Effector memory CD4-positive, alpha-beta T cell (primary cell): Measurements from ENCODE around the gene DDN.

Experiments used
- DNase-seq, 3 donors: peaks; one replicate each; pipeline ENCODE4 v3.0.0-alpha.2; 2020
- H3K27ac ChIP-seq: 2 replicates; pipeline ENCODE4 v1.7.0; 2013; ENCODE audit warnings: mild to moderate bottlenecking, low read length, moderate library complexity; ENCODE audit not compliant: insufficient read depth, poor library complexity, severe bottlenecking
- H3K27me3 ChIP-seq: replicated peaks from 2 replicates; pipeline ENCODE4 v1.7.0; 2013; ENCODE audit warnings: mild to moderate bottlenecking, low read length; ENCODE audit not compliant: insufficient read depth, control insufficient read depth, poor library complexity, severe bottlenecking
- H3K36me3 ChIP-seq: 2 replicates; pipeline ENCODE4 v1.7.0; 2013; ENCODE audit warnings: mild to moderate bottlenecking, low read length, moderate library complexity; ENCODE audit not compliant: control insufficient read depth, insufficient read depth
- H3K4me1 ChIP-seq: 2 replicates; pipeline ENCODE4 v1.7.0; 2013; ENCODE audit warnings: low read length, mild to moderate bottlenecking; ENCODE audit not compliant: control insufficient read depth, insufficient read depth, poor library complexity, severe bottlenecking
- H3K4me3 ChIP-seq: 2 replicates; pipeline ENCODE4 v1.7.0; 2013; ENCODE audit warnings: low read length, low read depth, mild to moderate bottlenecking; ENCODE audit not compliant: insufficient read depth, poor library complexity, severe bottlenecking
- H3K9me3 ChIP-seq: 2 replicates; pipeline ENCODE4 v1.7.0; 2013; ENCODE audit warnings: mild to moderate bottlenecking, low read length, moderate library complexity; ENCODE audit not compliant: control insufficient read depth

The DDN gene

DNA sequence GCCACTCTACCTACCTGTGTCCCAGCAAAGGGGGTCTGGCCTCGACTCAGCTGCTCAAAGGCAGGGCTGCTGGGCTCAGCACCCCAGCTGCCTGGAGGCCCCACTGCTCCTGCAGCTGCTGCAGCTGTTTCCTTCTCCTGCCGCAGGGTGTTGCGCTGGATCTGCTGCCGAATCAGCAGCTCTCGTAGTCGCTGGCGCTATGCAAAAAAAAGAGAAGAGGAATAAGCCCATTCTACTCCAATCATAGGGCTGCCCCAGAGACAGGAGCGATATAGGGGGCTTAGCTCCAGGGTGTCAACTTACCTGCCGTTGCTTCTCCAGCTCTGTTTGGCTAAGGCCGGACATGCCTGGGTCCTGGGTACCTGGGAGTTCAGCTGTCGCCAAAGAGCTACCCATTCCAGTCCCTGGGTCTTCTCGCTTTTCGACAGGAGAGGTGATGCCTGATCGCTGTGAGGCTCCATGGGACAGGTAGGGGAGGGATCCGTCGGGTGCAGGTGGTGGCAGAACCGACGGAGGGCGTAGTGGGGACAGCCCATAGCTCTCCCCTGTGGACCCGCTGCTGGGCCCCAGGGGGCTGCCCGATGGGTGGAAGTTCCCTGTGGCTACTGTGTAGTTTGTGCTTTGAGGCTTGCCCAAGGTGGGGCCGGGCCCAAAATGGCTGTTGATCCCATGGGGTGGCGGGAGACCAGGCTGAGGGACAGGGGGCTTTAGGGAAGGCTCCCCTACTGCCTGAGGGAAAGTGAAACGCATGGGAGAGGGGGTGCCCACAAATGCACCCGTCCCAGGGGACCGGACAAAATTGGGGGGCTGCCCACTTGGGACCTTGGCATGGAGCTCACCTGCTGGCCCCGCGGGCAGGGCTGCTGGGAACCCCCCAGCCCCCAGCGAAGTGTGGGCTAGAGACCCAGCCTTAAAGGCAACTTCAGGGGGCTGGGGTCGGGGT, 40.5 kb upstream of the DDN start:
- Histone ChIP-seq H3K4me3 (no peak overlapping the region), H3K9me3 (no peaks in the 10 kb centered on the region), H3K4me1 (peaks cover 4% of the 10 kb centered on the region), H3K27me3 (no peaks in the 10 kb centered on the region), H3K36me3 (peaks cover 87% of the 10 kb centered on the region), H3K27ac (no peak overlapping the region)
- DNase-seq, result no peak

DNA sequence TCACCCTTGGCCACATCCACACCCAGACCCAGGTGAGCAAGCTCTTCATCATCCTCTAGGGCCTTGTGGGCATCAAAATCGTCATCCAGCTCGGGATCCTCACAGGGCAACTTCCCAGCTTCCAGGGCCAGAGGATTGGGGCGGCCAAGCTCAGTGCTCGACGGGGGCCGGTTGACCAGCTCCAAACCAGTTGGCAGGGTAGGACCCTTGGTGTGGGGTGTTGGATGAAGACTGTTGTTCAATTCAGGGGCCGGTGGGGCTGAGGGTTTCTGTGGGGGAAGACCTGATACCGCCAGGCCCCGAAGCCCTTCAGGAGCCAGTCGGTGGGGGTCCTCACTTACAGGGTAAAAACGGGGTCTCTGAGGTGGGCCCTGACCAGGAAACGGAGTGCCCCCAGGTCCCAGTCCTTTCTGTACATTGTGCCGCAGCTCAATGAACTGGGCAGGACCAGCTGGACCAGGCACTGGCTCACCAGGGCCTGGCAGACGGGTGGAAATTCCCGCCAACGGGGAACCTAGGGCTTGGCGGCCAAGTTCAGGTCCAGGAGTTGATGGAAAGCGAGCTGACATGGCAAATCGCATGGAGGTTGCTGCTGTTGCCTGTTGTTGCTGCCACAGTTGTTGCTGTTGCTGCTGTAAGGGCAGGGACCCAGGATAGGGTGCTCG, 39.2 kb upstream of the DDN start:
- no peak overlapping the region for H3K4me3 ChIP-seq
- H3K27me3 ChIP-seq, result no peaks in the 10 kb centered on the region
- peaks cover 86% of the 10 kb centered on the region for H3K36me3 ChIP-seq
- H3K27ac ChIP-seq, result no peak overlapping the region
- H3K4me1 ChIP-seq, result no peaks in the 10 kb centered on the region
- no peaks in the 10 kb centered on the region for H3K9me3 ChIP-seq
- DNase-seq, result no peak

DNA sequence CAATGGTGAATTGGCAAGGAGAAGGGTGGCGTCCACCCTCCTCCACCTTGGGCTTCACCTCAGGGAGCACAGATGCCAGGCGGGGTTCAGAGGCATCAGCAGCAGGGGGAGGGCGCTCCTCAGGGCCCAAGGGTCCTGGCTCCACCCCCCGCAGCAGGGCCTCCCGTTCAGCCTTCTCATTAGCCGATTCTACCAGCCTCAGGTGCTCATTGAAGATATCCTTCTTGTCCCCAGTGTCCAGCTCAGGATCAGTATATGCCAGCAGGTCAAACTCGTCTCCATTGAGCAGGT, 38.7 kb upstream of the DDN start:
- Histone ChIP-seq H3K4me3 (no peak overlapping the region), H3K9me3 (no peaks in the 10 kb centered on the region), H3K36me3 (peaks cover 86% of the 10 kb centered on the region), H3K27me3 (no peaks in the 10 kb centered on the region), H3K27ac (no peak overlapping the region), H3K4me1 (no peaks in the 10 kb centered on the region)
- no peak for DNase-seq

DNA sequence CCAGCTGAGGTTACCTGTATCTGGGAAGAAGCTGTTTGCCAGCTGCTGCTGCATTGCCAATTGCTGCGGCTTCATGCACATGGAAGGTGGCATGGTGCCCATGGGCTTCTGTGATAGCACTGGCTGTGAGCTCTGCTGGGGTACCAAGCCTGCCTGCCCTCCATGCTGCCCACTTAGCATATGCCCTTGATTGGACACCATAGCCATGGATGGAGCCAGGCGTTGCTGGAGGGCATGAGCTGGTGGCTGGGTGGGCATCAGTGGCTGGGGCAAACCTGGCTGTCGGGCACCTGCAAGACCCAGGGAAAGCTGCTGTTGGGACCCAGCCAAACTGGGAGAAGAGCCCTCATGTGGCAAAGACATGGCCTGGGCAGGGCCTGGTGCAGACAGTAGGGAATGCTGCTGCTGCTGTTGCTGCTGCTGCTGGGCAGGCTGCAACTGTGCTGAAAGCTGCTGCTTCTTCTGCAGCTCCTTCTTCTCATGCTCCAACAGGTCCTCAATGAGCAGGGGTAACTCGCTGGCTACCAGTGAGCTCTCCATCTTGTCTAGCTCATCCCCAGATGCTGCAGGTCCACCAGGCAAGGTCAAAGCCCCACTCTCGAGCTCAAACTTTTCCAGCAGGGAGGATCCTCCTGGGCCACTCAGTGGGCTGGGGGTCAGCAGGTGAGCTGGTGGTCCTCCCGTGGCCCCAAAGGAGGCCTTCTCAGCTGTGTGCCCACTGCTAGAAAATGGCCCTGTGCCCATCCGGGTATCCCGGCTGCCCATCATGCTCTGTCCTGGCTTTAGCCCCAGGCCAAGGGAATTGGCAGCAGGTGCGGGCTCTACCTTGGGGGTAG, 38.2 kb upstream of the DDN start:
- Histone ChIP-seq H3K4me1 (no peaks in the 10 kb centered on the region), H3K36me3 (peaks cover 86% of the 10 kb centered on the region), H3K27ac (no peak overlapping the region), H3K9me3 (no peaks in the 10 kb centered on the region), H3K4me3 (no peak overlapping the region), H3K27me3 (no peaks in the 10 kb centered on the region)
- no peak for DNase-seq

DNA sequence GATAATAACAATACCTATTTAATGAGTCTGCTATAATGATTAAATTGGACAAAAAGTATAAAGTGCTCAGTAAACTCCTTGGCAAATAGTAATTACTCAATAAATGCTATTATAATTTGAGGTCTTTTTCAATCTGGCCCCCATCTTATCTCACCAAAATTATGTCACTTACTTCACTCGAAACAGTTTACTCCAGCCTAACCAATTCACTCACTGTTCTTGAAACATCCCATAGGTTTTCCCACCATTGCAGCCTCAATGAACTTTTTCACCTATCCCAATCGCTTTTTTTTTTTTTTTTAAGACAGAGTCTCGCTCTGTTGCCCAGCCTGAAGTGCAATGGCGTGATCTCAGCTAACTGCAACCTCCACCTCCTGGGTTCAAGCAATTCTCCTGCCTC, 36.9 kb upstream of the DDN start:
- no peaks in the 10 kb centered on the region for H3K4me1 ChIP-seq
- H3K27ac ChIP-seq, result no peak overlapping the region
- H3K27me3 ChIP-seq, result no peaks in the 10 kb centered on the region
- H3K9me3 ChIP-seq, result no peaks in the 10 kb centered on the region
- no peak overlapping the region for H3K4me3 ChIP-seq
- H3K36me3 ChIP-seq, result peaks cover 84% of the 10 kb centered on the region
- DNase-seq, result no peak

DNA sequence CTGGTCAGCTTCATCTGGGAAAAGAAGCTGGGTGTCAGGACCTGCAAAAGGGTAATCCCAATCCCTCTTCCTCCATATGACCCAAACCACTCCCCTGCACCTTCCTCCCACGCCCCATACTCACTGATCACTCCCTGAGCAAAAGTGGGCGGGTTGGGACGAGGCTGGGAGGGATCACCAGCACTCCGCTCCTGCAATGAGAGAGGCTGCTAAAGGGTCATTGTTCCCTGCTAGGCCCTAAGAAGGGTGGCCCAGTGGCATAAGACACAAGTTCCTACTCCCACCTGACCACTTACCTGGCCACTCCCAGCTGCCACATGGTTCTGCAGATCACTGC, 35.1 kb upstream of the DDN start:
- no peaks in the 10 kb centered on the region for H3K4me1 ChIP-seq
- H3K4me3 ChIP-seq, result no peak overlapping the region
- H3K36me3 ChIP-seq, result peaks cover 67% of the 10 kb centered on the region
- no peak for DNase-seq
- no peaks in the 10 kb centered on the region for H3K9me3 ChIP-seq
- H3K27ac ChIP-seq, result no peak overlapping the region
- no peaks in the 10 kb centered on the region for H3K27me3 ChIP-seq

DNA sequence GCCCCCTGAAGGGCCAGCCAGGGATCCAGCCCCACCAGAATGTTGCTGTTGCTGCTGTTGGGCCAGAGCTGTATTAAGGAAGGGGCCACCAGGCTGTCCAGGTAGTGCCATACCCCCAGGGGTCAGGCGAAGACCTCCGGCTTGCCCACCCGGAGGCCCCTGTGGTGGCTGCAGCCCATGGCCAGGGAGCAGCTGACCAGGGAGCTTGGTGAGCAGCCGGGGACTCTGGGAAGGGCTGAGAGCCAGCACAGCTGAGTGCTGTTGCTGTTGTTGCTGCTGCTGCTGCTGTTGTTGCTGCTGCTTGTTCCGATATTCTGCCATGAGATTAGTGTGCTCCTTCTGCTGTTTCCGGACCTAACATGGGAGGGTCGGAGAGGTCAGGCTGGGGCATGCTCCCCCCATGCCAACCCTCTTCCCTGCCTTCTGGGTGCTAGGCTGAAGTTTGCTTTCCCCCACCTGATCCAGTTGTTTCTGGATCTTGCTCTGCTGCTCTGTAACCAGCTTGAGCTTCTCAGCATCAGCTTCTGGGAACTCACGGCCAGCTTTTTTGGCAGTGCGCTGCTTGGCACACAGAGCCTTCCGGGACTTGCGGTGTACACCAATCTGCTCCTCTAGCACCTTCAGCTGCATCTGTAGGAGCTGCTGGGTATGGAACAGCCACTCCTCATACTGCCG, 34.6 kb upstream of the DDN start:
- Histone ChIP-seq H3K4me1 (no peaks in the 10 kb centered on the region), H3K36me3 (peaks cover 67% of the 10 kb centered on the region), H3K27me3 (no peaks in the 10 kb centered on the region), H3K27ac (no peak overlapping the region), H3K9me3 (no peaks in the 10 kb centered on the region), H3K4me3 (no peak overlapping the region)
- no peak for DNase-seq

DNA sequence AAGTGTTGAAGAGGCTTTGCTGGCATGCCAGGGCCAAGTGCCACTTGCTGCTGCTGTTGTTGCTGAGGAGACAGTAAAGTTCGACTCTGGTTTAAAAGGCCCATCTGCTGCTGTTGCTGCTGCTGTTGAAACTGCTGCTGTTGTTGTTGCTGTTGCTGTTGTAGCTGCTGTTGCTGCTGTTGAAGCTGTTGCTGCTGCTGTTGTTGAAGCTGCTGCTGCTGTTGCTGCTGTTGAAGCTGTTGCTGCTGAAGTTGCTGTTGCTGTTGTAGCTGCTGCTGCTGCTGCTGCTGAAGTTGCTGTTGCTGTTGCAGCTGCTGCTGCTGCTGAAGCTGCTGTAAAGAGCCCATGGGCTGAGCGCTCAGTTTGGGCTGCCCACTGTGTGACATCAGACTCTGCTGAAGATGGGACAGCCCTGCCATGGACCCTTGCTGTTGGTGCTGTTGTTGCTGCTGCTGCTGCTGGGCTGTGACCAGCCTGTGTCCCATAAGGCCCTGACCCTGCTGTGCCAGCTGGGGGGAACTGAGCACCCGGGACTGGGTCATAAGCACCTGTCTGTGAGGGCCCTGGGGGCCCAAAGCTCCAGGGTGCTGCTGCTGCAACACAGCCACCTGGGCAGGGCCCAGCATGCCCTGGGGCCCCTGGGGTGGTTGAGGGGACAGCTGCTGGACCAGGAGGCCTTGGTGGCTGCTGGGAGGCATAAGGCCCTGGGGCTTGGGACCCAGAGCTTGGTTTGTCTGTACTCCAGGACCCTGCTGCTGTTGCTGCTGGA, 33.7 kb upstream of the DDN start:
- DNase-seq, result no peak
- Histone ChIP-seq H3K4me1 (no peaks in the 10 kb centered on the region), H3K9me3 (no peaks in the 10 kb centered on the region), H3K4me3 (no peak overlapping the region), H3K27me3 (no peaks in the 10 kb centered on the region), H3K36me3 (peaks cover 66% of the 10 kb centered on the region), H3K27ac (no peak overlapping the region)

DNA sequence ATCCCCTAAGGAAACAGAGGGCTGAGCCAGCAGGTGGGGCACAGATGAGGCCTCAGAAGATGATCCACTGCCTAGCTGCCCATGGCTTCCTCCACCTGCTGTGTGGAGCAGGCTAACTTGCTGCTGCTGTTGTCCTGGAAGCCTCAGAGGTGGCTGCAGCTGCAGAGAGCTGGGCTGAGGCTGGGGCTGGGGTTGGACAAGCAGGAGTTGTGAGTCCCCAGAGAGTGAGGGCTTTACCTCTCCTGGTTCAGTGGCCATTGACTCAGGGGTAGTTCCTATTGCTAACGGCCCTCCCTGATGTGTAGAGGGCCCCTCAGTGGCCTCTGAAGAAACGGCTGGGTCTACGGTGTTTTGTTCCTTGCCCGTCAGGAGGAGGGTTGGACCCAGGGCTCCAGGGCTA, 33.1 kb upstream of the DDN start:
- Histone ChIP-seq H3K27me3 (no peaks in the 10 kb centered on the region), H3K4me1 (no peaks in the 10 kb centered on the region), H3K27ac (no peak overlapping the region), H3K4me3 (no peak overlapping the region), H3K9me3 (no peaks in the 10 kb centered on the region), H3K36me3 (peaks cover 66% of the 10 kb centered on the region)
- DNase-seq, result no peak
